Stimulated activated CD4-positive, alpha-beta T cell treated with anti-CD3 and anti-CD28 coated beads, TNF-alpha, amount 100 ng/mL, for 4 hours (primary cell): ENCODE results near the gene CDK5R2.

ENCODE experiments used
- DNase-seq, 3 experiments: peaks; one replicate each; pipeline ENCODE4 v3.0.0-alpha.2; 2020; ENCODE audit warnings: low read depth in 3 of 3

Gene CDK5R2

DNA sequence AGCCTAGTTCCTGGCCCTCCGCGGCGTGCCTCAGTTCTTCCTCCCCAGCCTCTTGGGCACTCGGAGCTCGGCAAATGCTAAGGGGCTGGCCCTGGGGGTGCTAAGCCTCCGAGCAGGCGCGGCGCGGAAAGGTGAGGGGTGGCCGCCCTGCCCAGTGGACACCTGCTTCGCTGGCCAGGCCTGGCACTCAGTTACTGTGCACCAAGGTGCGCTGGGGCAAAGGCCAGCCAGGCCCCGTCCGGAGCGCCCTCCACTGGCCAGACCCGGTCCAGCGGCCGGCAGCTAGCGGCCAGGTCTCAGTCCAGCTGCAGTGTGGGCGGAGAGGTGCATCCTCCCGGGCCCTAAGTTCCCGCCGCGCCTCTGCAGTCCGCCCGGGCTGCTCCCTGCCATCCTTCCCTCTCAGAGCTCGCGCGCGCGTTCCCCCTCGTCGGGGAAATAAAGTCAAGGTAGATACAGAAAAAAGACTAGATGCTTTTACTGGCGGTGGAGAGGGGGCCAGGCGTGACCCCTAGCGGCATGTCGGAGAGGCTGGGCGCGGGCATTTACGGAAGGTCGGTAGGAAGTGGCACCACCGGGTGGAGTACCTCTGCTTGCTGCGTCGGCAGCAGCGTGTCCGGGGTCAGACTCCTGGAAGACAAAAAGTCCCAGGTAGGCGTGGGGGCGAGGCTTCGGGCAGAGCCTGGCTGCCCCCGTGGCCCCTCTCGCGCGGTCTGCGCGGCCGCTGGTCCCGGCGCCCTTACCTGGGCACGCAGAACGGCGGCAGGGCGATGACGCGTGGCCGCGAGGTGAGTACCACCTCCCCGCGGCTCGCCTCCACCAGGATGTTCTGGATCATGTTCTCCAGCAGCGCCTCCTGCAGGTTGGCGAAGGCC, 43.2 kb downstream of the CDK5R2 start:
- no peak for DNase-seq

DNA sequence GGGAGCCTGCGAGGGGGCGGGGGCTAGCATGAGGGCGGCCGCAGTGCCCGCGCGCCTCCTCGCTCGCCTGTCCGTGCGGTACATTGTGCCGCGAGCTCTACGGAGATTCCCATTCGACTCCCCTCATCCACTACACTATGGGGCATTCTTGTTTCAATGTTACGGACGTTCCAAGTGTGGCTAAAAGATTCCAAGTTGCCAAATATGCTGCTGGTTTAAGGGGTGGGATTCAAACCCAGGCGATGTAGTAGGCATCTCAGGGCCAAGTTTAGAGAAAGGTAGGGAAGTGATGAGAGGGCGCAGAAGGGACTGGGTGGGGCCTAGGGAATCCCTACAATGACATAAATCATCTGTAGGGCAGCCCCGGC, 43.8 kb downstream of the CDK5R2 start:
- DNase-seq: no peak

DNA sequence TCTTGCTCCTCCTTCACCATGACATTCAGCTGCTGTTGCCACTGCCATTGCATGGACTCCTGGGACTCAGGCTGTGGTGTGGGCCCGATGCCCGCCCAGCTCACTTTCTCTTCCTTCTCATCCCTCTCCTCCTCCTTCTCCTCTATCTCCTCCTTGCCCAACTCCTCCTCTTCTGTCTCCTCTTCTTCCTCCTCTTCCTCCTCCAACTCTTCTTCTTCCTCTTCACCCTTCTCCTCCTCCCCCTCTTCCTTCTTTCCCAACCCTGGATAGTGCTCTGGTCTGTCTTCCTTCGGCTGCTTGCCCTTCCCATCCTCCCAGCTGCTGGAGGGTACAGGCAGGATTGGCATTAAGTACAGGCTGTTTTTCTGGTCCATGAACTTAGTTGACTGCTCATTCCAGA, 44.5 kb downstream of the CDK5R2 start:
- no peak for DNase-seq

DNA sequence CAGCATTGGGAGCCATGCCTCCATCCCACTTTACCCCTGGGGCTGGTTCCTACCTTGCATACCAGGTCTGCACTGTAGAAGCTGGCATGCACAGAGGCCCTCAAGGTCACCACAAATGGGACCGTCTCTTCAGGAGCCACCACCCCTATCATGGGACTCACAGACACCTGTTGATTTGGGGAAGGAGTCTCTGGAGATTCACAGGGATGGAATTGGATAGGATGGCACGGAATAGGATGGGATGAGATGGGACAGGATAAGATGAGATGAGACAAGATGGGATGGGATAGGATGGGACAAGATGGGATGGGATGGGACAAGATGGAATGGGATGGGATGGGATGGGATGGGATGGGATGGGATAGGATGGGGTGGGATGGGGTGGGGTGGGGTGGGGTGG, 49.8 kb downstream of the CDK5R2 start:
- DNase-seq: no peak

DNA sequence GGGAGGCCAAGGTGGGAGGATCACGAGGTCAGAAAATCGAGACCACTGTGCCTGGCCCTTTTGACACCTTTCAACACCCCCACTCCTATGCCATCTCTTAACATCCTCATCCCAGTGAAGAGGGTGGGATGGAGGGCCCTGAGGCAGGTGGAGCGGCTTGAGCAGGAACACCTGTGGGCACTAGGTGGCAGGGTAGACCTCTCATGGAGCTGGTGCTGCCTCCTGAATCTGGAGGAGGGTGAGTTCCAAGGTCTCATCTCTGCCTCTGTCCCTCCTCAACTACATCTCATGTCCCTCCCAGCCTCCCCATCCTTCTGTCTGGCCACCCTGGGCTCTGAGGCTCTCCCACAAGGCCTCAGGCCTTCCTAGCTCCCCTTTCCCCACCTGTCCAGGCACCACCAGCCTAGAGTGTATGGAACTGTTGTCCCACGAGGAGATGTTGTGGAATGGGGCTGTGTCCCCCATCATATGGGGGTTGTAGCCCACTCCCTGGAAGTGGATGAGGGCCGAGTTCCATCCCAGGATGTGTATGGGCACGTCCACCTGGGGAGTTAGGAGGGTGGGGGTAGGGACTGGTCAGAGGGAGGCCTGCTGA, 50.8 kb downstream of the CDK5R2 start:
- DNase-seq: no peak

DNA sequence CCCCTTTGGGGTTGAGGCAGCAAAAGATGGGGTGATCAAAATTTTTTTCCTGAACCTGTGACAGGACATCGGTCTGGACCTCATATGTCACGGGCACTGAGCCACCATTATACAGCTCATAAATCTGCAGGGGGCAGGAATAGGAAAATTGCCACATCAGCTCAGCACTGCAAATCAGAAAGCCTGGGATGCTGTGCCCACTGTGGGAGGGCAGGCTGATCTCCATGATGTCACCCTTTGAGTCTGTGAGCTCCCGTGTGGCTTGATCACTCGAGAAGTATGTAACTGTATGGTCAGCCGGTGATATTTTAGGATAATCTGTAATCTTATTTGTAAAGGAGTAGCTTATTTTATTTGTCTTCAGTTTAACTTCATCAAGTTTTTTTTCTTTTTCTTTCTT, 51.4 kb downstream of the CDK5R2 start:
- no peak for DNase-seq
